GM12872 (cell line): ENCODE data around the gene BARHL1.

Experiments
- CTCF ChIP-seq: IDR thresholded peaks from 3 replicates; pipeline ENCODE4 v1.5.1; 2011; ENCODE audit warnings: low read depth, mild to moderate bottlenecking, low read length, moderate library complexity; ENCODE audit not compliant: insufficient read depth

Gene BARHL1

GRCh38 chr9:132582276-132582785 lies at the start of gene BARHL1:
BARHL1 (plus strand) TSS chr9:132582606; CDS start chr9:132582798, 192 bp downstream.
- TF ChIP-seq CTCF, result no peak

- TF ChIP-seq CTCF, result no peak
Observed at GRCh38 chr9:132534832-132535231, 47.6 kb upstream of the BARHL1 start.

GRCh38 chr9:132536124-132536523 lies 46.3 kb upstream of the BARHL1 start:
- no peak for TF ChIP-seq CTCF

- TF ChIP-seq CTCF, result no peak
Observed at GRCh38 chr9:132537352-132537751, 45.1 kb upstream of the BARHL1 start.

- no peak for TF ChIP-seq CTCF
Observed at GRCh38 chr9:132538071-132538470, 44.3 kb upstream of the BARHL1 start.

- TF ChIP-seq CTCF, result no peak
Observed at GRCh38 chr9:132539096-132539495, 43.3 kb upstream of the BARHL1 start.

- no peak for TF ChIP-seq CTCF
Observed at GRCh38 chr9:132541051-132541450, 41.4 kb upstream of the BARHL1 start.
